ENCODE measurements around the gene SSUH2. TPM values are rescaled to one million over a fixed set of nuclear protein-coding genes. Genes with fewer than 3 reads are reported as not detected.
"Not testable (repeated sequence)": the region's sequence is repeated elsewhere in the genome, so short reads cannot be mapped to it uniquely, and the experiment has no call there.

SSUH2 gene, protein sequence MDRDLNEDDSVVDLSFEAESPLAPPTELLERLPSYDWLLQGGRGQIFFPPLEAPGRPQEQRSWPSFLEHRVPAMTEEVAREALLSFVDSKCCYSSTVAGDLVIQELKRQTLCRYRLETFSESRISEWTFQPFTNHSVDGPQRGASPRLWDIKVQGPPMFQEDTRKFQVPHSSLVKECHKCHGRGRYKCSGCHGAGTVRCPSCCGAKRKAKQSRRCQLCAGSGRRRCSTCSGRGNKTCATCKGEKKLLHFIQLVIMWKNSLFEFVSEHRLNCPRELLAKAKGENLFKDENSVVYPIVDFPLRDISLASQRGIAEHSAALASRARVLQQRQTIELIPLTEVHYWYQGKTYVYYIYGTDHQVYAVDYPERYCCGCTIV
- 2.2 TPM for total RNA-seq

DNA sequence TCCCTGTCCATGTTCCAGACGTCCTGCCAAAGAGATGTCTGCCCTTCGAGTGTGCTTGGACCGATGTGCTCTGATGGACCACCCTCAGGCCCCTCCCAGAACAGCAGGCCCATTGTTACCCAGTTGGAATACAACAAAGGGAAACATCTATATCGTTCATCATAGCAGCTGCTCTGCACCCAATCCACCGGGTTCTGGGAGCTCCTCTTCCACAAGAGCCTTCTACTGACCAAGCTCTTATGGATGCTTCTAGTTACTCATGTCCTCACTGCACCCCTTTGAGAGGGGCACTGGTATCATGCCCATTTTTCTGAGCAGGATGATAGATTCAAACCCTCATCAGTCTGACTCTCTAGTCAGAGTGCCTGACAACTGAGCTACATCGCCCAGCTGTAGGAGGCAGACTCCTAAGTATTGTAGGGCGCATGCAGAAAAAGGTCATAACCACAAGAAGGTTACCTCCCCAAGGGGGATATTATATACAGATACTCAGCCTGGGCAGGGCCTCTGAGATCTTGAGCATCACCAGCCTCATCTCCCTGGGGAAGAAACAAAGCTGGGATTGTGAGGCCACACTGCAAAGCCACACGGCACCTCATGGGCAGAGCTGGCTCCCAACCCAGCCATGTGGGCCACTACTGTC lies at the start of gene SSUH2:
Gene SSUH2, minus strand, starts transcription at position 51 of the 643 bp plus-strand sequence. Its CDS starts 40 bp downstream, at position 11.
- no peak for DNase-seq

DNA sequence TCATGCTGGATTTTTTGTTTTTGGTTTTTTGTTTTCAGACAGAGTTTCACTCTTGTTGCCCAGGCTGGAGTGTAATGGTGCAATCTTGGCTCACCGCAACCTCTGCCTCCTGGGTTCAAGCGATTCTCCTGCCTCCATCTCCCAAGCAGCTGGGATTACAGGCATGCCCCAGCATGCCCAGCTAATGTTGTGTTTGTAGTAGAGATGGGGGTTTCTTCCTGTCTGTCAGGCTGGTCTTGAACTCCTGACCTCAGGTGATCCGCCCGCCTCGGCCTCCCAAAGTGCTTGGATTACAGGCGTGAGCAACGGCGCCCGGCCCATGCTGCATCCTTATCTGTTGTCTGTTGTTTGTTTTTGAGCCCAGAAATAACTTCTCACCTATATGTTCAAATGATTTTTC lies 46.7 kb upstream of the SSUH2 start:
- DNase-seq: not testable (repeated sequence)

DNA sequence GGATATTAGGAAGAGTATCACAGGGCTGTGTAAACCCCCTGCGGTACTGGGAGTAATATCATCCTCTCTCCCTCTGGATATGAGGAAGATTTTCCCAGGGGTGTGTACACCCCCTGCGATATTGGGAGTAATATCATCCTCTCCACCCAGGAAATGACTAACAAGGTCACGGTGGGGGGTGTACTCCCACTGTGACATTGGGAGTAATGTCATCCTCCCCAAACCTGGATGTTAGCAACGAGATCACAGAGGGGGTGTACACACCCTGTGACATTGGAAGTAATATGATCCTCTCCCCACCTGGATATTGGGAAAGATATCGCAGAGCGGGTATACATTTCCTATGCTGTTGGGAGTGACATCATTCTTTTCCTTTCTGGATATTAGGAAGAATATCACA lies 40.4 kb upstream of the SSUH2 start:
- not testable (repeated sequence) for DNase-seq

DNA sequence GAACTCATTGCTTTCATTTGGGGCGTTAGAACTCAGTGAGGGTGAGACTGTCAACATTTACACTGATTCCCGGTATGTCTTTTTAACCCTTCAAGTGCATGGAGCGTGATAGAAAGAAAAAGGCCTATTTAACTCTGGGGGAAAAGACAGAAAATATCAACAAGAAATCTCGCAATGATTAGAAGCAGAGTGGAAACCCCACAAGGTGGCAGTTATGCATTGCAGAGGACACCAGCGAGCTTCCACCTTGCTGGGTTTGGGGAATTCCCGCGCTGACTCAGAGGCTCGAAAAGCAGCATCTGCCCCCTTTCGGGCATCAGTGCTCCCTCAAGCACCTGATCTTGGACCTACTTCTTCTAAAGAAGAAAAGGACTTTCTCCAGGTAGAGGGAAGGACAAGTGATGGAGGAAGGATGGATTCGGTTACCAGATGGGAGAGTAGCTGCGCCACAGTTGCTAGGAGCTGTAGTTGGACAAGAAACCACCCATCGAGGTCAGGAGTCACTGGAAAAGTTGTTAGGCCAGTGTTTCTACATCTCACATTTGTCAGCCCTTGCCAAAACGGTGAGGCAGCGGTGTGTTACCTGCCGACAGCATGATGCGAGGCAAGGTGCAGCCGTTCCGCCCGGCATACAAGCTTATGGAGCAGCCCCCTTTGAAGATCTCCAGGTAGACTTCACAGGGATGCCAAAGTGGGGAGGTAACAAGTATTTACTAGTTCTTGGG lies 38.4 kb upstream of the SSUH2 start:
- DNase-seq: not testable (repeated sequence)

DNA sequence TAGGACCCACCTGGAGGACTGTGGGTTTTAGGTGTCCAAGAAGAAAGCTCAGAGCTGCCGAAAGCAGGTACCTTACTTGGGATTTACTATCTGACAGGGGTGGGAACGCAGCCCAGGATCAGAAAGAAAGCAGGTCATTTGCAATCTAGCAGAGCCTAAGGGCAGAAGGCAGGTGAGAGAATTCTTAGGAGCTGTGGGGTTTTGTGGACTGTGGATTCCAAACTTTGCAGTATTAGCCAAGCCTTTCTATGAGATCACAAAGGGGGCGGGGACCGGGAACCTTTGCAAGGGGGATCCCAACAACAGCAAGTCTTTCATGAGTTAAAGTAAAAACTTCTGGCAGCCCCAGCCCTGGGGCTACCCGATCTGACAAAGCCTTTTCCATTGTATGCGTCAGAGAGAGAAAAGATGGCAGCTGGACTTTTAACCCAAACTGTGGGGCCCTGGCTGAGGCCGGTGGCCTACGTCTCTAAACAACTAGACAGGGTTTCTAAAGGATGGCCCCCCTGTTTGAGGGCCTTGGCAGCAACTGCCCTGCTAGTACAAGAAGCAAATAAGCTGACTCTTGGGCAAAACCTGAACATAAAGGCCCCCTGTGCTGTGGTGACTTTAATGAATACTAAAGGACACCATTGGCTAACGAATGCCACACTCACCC lies 37.4 kb upstream of the SSUH2 start:
- DNase-seq: not testable (repeated sequence)

DNA sequence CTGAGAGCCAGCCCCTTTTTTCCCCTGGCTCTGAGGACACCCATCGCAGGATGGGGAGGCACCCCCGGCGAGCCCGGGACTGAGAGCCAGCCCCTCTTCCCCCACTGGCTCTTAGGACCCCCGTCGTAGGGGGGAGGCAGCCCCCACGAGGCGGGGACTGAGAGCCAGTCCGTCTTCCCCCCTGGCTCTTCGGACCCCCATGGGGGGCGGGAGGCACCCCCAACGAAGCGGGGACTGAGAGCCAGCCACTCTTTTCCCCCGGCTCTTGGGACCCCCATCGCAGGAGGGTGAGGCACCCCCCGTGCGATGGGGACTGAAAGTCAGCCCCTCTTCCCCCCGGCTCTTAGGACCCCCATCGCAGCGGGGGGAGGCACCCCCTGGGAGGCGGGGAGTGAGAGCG lies 36.8 kb upstream of the SSUH2 start:
- no peak for DNase-seq

DNA sequence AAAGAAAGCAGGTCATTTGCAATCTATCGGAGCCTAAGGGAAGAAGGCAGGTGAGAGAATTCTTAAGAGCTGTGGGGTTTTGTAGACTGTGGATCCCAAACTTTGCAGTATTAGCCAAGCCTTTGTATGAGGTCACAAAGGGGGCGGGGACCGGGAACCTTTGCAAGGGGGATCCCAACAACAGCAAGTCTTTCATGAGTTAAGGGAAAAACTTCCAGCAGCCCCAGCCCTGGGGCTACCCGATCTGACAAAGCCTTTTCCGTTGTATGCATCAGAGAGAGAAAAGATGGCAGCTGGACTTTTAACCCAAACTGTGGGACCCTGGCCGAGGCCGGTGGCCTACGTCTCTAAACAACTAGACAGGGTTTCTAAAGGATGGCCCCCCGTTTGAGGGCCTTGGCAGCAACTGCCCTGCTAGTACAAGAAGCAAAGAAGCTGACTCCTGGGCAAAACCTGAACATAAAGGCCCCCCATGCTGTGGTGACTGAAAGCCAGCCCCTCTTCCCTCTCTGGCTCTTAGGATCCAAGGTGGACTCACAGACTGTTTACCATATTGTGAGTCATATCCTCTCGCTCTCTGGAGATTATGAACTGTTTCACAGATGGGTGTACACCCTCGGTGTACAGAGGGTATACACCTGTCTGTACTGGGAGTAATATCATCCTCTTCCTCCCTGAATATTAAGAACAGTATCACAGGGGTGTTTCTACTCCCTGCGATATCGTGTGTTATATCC lies 35.4 kb upstream of the SSUH2 start:
- DNase-seq: not testable (repeated sequence)

DNA sequence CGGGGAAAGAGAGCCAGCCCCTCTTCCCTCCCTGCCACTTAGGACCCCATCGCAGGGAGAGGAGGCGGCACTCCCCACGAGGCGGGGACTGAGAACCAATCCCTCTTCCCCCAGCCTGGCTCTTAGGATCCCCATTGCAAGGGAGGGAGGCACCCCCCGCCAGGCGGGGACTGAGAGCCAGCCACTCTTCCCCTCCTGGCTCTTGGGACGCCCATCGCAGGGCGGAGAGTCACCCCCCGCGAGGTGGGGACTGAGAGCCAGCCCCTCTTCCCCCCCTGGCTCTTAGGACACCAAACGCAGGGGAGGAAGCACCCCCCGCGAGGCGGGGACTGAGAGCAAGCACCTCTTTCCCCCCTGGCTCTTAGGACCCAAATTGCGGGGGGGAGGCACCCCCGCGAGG lies 34.2 kb upstream of the SSUH2 start:
- DNase-seq: no peak

DNA sequence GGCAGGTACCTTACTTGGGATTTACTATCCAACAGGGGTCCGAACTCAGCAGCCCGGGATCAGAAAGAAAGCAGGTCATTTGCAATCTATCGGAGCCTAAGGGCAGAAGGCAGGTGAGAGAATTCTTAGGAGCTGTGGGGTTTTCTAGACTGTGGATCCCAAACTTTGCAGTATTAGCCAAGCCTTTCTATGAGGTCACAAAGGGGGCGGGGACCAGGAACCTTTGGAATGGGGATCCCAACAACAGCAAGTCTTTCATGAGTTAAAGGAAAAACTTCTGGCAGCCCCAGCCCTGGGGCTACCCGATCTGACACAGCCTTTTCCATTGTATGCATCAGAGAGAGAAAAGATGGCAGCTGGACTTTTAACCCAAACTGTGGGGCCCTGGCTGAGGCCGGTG lies 32.7 kb upstream of the SSUH2 start:
- DNase-seq: not testable (repeated sequence)

DNA sequence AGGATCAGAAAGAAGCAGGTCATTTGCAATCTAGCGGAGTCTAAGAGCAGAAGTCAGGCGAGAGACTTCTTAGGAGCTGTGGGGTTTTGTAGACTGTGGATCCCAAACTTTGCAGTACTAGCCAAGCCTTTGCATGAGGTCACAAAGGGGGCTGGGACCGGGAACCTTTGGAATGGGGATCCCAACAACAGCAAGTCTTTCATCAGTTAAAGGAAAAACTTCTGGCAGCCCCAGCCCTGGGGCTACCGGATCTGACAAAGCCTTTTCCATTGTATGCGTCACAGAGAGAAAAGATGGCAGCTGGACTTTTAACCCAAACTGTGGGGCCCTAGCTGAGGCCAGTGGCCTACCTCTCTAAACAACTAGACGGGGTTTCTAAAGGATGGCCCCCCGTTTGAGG lies 31.0 kb upstream of the SSUH2 start:
- not testable (repeated sequence) for DNase-seq

DNA sequence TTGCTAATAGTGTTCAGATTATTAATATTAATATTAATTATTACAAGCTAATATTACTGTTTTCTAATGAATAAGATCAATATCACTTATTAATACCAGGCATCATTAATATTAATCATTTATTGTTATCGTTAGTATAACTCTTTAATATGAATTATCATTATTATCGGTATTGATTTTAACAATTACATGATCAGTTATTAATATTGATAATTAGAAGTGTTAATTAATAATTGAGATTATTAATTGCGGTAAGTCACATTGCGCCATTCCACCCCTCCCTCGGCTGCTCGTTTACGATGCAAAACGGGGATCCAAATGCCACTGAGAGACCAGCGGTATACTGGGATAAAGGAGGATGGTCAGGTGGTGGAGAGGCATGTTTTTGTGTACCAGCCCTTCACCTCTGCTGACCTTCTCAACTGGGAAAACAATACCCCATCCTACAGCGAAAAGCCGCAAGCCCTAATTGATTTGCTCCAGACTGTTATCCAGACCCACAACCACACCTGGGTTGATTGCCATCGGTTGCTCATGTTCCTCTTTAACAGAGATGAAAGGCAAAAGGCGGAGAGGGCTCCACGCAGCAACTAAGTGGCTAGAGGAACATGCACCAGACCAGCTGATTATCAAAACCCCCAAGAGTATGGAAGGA lies 28.6 kb upstream of the SSUH2 start:
- DNase-seq: no peak

DNA sequence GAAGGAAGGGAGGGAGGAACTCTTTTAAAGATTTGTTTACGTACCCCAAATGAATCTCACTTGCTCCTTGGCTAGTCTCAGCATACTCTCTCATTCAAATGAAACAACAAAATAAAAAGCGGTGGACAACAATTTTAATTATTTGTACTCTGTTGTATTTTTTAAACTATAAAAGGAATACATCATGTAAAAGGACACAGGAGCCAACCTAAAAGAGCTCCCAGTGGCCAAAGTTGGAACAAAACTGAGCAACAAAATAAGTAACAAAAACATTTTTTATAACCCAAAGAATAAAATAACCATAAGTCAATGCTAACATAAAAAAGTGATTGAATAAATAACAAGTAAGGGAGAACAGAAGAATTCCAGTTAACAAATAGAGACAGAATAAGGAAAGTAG lies 24.4 kb upstream of the SSUH2 start:
- no peak for DNase-seq

DNA sequence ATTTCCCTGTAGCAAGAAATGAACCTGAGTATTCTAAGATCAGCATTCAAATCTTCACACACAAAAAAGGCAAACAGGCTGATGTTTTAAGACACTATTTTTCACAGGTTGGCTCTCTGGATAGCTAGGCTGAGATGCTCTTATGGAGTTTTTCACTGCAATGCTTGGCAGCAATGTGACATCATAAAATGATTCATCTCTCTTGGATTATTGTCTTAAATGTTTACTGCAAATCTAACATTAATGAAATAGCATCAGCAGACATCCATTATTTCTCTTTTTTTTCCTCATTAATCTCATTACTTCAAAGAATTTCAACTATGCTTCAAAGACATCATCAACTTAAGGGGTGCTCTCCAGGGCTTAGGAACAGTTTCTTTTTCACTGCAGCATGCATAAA lies 23.6 kb upstream of the SSUH2 start:
- no peak for DNase-seq

DNA sequence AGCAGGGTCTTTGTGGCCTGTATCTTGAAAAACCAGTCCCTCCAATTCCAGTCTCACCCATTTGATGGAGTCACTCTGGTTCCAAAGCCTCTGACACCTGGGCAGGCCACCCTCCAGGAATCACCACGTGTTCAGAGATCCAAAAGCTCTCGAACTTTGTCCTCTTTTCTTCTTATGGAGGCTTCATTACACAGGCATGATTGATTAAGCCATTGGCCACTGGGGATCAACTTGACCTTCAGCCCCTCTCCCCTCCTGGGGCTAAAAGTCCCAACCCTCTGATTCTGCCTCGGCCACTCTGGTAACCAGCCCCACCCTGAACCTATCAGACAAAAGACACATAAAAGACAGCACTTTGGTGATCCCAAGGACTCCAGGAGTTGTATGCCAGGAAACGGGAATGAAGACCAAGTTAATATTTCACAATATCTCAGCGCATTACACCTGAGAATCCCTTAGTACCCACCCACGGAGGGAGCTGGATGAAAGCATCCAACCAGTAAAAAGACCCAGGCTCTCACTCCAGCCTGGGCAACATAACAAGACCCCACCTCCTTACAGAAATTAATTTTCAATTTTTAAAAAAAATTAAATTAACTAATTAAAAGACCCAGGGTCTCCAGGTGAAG lies 23.0 kb upstream of the SSUH2 start:
- DNase-seq: no peak

DNA sequence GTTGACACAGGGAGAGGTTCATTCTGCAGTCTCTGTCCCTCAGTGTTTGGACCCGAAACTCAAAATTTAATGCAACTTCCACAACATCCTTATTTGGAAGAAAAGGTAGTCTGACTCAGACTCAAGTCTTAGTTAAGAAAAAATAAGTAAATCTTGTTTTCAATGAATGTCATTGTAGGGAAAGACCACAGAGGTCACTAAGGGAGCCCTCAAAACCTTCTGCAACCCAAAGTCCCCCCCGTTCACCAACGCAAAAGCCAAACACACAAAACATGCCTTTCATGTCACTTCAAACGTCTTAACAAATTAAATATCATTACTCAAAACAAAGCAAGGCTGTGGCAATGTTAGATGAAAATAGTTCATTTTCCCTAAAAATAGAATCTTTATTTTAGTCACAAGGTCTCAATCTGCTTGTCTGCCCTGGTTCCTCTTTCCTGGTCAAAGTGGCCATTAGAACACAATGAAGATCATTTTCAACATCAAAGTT lies 20.9 kb upstream of the SSUH2 start:
- no peak for DNase-seq

DNA sequence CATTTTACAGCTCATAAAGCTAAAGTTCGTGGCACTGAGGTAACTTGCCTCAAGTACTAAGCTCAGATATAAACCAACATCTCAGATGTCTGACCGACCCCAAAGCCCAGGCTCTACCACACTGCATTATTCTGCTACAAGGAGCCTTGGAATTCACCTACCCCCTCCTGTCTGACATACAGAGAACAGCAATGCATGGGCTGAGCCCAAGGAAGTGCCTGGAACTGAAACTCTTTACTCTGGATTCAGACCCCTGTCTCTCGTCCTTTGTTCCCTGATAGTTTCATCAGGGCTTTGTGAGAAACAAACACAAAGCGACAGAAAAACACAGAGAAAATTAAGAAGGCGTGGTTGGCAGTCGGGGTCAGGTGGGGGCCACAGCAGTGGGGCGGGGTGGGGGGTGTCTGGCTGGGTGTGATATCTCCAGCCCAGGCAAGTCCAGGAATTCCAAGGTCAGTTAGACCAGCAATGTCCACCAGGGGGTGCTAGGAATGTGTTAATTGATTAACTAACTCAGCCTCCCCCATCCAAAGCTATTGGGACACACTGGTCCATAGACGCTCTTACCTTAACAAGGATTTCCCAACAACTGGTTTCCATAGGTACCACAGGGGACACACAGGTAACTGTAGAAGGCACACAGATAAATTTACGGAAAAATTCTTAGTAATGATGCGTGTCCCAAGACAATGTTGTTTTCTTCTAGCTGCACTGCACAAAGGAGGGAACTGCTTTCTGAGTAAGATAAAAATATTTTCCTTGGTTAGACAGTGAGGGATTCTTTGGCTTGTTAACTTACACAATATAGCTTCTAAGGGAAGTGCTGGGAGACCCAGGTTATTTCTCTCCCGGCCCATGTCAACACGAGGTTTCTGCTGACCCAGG lies 18.8 kb upstream of the SSUH2 start:
- peak; percentile 86 for DNase-seq

DNA sequence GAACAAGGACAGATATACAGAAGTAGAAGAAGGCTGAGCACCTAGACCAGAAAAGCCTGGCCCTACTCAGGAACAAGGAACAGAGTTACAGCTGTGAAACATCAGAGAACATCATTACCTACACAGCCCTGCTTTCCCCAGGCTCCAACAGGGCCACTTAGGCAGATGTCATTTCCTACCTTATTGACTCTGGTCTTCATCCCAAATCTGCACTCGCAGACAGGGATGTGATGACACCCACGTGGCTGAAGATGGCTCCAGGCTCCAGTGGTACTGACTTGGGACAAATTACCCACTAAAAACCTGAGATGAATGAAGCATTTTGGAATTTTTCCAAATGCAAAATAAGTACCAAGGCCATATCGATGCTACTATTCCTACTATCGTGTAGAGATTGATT lies 18.0 kb upstream of the SSUH2 start:
- no peak for DNase-seq

DNA sequence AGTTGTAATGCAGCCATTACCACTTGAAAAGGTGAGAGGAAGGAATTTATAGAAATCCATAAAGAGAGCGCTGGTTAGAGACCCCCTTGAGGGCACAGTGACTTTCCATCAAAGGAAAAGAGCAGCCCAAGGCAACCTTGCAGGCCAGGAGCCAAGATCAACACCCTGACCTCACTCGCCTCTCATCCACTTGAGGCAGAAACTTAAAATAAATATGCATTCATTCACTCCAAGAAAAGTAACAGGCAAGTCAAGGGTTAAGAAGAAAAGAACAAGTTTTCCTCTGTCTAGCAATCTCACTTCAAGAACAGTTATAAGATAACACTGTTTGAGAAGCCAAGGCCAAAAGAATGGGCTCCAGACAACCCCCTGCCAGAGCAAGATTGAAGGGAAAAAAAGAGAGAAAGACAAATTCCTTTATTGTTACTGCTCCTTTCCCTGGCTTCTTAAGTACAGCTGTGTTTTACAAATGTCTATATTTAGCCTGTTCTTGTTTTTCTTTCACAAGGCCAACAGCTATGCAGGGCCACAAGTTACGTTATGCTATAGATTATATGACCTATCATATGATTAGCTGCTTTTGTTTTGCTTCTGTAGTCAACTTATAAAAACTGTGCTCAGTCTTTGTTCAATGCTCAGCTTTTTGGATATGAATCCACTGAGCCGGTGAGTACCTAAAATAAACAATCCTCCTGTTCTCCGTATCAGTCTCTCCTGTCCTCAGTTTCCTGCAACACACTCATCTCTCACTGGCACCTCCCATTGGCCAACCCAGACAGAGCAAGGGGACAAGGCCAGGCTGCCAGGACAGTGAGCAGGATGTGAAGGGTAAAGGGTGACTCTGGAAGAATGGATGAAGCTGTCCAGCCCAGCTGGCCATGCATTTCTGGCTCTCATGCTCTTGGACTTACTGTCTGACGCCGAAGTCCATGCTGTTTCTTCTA lies 15.8 kb upstream of the SSUH2 start:
- peak; percentile 49 for DNase-seq
